GM19240 (cell line): Measurements from ENCODE around the gene CHD2.
A peak's percentile ranks its signal among the peaks of the same experiment; 100 is the strongest.
"Not testable (repeated sequence)": the region's sequence is repeated elsewhere in the genome, so short reads cannot be mapped to it uniquely, and the experiment has no call there.

Experiments
- DNase-seq: peaks from one replicate; pipeline ENCODE4 v3.0.0; 2011; ENCODE audit warnings: low spot score; ENCODE audit not compliant: insufficient read length

The CHD2 gene

GRCh38 chr15:93017526-93017925 is 117.4 kb downstream of the CHD2 start:
- DNase-seq, result no peak

GRCh38 chr15:93018574-93018973 is 118.5 kb downstream of the CHD2 start:
- DNase-seq, result no peak

GRCh38 chr15:93019090-93019489 is 119.0 kb downstream of the CHD2 start:
- no peak for DNase-seq

GRCh38 chr15:93019971-93020370 is 119.8 kb downstream of the CHD2 start:
- no peak for DNase-seq

GRCh38 chr15:93020976-93021772 is 121.0 kb downstream of the CHD2 start:
- no peak for DNase-seq

GRCh38 chr15:93024293-93024692 is 124.2 kb downstream of the CHD2 start:
- no peak for DNase-seq

- DNase-seq, result no peak
These were observed 124.8 kb downstream of the CHD2 start for GRCh38 chr15:93024716-93025624.

- no peak for DNase-seq
These were observed 125.5 kb downstream of the CHD2 start for GRCh38 chr15:93025625-93025982.

- no peak for DNase-seq
These were observed 126.3 kb downstream of the CHD2 start for GRCh38 chr15:93026380-93026817.

GRCh38 chr15:93027413-93027812 is 127.3 kb downstream of the CHD2 start:
- DNase-seq, result no peak

GRCh38 chr15:93028111-93028631 is 128.0 kb downstream of the CHD2 start:
- no peak for DNase-seq

- no peak for DNase-seq
These were observed 128.6 kb downstream of the CHD2 start for GRCh38 chr15:93028632-93029213.

GRCh38 chr15:93029214-93029835 is 129.2 kb downstream of the CHD2 start:
- no peak for DNase-seq

- no peak for DNase-seq
These were observed 129.8 kb downstream of the CHD2 start for GRCh38 chr15:93029836-93030429.

GRCh38 chr15:93030430-93031102 is 130.4 kb downstream of the CHD2 start:
- DNase-seq, result peak; percentile 59

- no peak for DNase-seq
These were observed 131.0 kb downstream of the CHD2 start for GRCh38 chr15:93031103-93031464.

- not testable (repeated sequence) for DNase-seq
These were observed 131.6 kb downstream of the CHD2 start for GRCh38 chr15:93031557-93032384.

GRCh38 chr15:93032515-93033206 is 132.5 kb downstream of the CHD2 start:
- DNase-seq, result not testable (repeated sequence)
